ENCODE measurements around the gene MRPL36. TPM values are rescaled to one million over a fixed set of nuclear protein-coding genes. Genes with fewer than 3 reads are reported as not detected.

The MRPL36 gene
- total RNA-seq, 1 experiment from 2014 or later = 61.2 TPM

DNA sequence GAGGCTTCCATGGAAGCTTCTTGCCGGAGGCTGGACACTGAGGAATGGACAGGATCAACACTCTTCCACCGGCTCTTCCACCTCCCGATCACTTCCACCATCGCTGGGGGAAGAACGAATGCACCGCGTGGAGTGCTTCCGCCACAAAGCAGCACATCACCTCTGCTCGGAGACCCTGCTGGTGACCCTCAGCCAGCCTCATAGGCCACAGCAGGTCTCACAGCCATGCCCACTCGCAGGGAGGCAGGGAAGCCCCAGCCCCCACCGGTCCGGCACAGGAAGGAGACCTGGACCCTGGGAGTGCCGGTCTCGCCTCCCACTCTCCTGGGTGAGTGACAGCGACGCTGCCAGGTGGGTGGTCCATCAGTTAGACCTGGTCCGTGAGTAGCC is 4.7 kb downstream of the MRPL36 start (continued):
- TF ChIP-seq, protein P1, sequence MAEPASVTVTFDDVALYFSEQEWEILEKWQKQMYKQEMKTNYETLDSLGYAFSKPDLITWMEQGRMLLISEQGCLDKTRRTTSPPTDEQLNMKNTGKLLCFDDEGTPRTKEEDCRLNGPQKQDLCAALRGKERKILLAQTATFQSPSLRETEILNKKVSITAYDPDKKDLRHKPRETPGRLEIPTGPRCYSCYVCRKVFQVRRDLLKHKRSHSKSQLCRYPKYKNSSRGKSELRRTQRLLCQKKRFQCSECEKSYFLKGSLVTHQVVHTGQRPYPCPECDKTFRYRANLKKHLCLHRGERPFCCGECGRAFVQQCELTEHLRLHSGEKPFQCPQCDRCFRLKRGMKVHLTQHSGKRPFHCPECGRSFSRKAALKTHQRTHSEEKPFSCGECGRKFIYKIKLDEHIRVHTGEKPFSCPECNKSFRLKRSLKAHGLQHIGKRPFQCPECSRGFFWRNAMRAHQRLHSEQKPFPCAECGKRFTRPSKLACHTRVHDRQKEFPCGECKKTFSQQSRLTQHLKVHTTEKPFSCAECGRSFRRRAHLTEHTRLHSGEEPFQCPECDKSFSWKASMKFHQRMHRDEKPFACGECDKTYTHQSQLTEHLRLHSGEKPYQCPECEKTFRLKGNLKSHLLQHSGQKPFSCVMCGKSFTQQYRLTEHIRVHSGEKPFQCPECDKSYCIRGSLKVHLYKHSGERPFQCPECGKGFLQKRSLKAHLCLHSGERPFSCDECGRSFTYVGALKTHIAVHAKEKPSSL (CRISPR knock-in tag; conservative IDR thresholded peaks at IDR 0.05) = no peak
- TF ChIP-seq TEAD1 (CRISPR knock-in tag; IDR thresholded peaks at IDR 0.05) = no peak

DNA sequence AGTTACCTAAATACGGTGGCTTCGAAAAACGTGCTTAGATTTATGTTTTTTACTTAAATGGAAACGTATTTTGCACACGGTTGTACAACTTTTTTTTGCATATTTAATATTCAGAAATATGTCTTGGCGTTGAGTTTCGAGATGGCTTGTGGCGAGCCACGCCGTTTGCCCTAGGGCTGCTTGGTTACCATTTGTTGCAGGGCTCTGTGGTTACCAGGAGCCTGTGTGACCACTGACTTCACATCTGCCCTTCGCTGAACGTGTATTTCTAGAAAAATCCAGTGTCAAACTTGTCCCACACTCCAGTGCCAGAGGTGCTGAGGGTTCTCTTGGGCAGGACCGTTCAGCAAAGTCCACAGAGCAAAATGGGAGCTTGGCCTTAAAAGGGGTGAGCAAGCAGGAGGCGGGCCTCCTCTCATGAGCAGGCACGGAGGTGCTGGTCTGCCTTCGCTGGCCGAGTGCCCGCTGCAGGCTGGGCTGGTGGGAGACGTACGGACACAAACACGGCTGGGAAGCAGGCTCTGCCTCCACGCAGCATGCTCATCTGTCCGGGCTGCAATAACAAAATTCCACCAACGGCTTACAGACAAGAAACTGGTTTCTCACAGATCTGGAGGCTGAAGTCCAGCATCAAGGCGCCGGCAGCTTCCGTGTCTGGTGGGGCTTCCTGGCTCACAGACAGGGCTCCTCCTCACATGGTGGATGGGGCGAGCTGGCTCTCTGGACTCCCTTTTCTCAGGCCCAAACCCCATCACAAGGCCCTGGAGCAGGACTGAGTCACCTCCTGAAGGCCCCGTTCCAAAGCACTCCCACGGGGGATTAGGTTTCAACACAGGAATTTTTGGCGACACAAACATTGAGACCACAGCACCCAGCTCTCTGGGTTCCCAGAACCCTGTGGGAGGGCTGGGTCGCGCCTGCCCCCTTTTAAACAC is 5.4 kb downstream of the MRPL36 start:
- Mint-ChIP-seq H3K27ac (peak overlapping the region; percentile 32; the same call in 1 of the 2 replicates), H3K4me1 (peaks cover 30% of the 10 kb centered on the region), H3K27me3 (ENCODE audit: low read depth) (no peaks in the 10 kb centered on the region), H3K36me3 (peaks cover 20% of the 10 kb centered on the region), H3K9me3 (no peaks in the 10 kb centered on the region), H3K4me3 (no peak overlapping the region)
- POLR2A ChIA-PET = no interaction called here
- CTCF ChIA-PET = no interaction called here
- ATAC-seq = no peak
- no peak for DNase-seq (ENCODE audit: low spot score)
- TF ChIP-seq, protein P2, sequence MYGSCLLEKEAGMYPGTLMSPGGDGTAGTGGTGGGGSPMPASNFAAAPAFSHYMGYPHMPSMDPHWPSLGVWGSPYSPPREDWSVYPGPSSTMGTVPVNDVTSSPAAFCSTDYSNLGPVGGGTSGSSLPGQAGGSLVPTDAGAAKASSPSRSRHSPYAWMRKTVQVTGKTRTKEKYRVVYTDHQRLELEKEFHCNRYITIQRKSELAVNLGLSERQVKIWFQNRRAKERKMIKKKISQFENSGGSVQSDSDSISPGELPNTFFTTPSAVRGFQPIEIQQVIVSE (CRISPR knock-in tag; IDR thresholded peaks at IDR 0.05; ENCODE audit: borderline replicate concordance) = no peak
- no peak for TF ChIP-seq GABPB1 (CRISPR knock-in tag; IDR thresholded peaks at IDR 0.05)
- TF ChIP-seq ZNF219 (CRISPR knock-in tag; IDR thresholded peaks at IDR 0.05; ENCODE audit: borderline replicate concordance) = no peak
- TF ChIP-seq ZNF416 (CRISPR knock-in tag; IDR thresholded peaks at IDR 0.05) = no peak
- TF ChIP-seq SP1 (CRISPR knock-in tag; conservative IDR thresholded peaks at IDR 0.05) = no peak
- TF ChIP-seq, protein P3, sequence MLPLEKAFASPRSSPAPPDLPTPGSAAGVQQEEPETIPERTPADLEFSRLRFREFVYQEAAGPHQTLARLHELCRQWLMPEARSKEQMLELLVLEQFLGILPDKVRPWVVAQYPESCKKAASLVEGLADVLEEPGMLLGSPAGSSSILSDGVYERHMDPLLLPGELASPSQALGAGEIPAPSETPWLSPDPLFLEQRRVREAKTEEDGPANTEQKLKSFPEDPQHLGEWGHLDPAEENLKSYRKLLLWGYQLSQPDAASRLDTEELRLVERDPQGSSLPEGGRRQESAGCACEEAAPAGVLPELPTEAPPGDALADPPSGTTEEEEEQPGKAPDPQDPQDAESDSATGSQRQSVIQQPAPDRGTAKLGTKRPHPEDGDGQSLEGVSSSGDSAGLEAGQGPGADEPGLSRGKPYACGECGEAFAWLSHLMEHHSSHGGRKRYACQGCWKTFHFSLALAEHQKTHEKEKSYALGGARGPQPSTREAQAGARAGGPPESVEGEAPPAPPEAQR (CRISPR knock-in tag; IDR thresholded peaks at IDR 0.05) = no peak
- TF ChIP-seq, protein P4, sequence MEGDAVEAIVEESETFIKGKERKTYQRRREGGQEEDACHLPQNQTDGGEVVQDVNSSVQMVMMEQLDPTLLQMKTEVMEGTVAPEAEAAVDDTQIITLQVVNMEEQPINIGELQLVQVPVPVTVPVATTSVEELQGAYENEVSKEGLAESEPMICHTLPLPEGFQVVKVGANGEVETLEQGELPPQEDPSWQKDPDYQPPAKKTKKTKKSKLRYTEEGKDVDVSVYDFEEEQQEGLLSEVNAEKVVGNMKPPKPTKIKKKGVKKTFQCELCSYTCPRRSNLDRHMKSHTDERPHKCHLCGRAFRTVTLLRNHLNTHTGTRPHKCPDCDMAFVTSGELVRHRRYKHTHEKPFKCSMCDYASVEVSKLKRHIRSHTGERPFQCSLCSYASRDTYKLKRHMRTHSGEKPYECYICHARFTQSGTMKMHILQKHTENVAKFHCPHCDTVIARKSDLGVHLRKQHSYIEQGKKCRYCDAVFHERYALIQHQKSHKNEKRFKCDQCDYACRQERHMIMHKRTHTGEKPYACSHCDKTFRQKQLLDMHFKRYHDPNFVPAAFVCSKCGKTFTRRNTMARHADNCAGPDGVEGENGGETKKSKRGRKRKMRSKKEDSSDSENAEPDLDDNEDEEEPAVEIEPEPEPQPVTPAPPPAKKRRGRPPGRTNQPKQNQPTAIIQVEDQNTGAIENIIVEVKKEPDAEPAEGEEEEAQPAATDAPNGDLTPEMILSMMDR (IDR thresholded peaks at IDR 0.05) = no peak
- TF ChIP-seq HMGA2 (CRISPR knock-in tag; IDR thresholded peaks at IDR 0.05) = no peak
- no peak for TF ChIP-seq NFE2L1 (CRISPR knock-in tag; IDR thresholded peaks at IDR 0.05)

DNA sequence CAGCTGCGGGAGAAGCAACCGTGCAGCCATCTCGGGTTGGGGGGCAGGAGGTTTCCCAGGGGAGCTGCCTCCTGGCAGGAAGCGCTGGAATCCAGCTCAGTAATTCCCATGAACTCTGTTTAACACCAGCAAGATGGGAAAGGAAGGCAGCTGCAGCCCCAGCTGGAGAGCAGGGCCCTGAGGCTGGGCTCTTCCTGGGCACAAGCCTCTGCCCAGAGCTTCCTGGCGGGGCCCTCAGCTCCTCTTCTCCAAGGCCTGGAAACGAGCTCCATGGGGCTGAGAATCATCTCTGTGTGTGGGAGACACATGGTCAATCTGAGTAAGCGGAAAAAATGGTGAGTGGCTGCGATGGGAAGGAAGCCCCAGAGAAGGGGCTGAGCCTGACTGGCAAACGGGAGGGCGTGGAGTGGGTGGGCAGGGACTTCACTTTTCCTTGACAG is 6.3 kb downstream of the MRPL36 start:
- H3K9me3 Mint-ChIP-seq = no peaks in the 10 kb centered on the region
- TF ChIP-seq ZNF671 (CRISPR knock-in tag; IDR thresholded peaks at IDR 0.05) (no peak), FOXP1 (CRISPR knock-in tag; IDR thresholded peaks at IDR 0.05; ENCODE audit: borderline replicate concordance) (no peak), ZNF317 (CRISPR knock-in tag; IDR thresholded peaks at IDR 0.05; ENCODE audit: borderline replicate concordance, low read depth) (no peak), GABPB1 (CRISPR knock-in tag; IDR thresholded peaks at IDR 0.05) (no peak), CBFB (CRISPR knock-in tag; IDR thresholded peaks at IDR 0.05; ENCODE audit: low read depth) (no peak), RELA (CRISPR knock-in tag; IDR thresholded peaks at IDR 0.05; ENCODE audit: borderline replicate concordance) (no peak)
- TF ChIP-seq, protein P5, sequence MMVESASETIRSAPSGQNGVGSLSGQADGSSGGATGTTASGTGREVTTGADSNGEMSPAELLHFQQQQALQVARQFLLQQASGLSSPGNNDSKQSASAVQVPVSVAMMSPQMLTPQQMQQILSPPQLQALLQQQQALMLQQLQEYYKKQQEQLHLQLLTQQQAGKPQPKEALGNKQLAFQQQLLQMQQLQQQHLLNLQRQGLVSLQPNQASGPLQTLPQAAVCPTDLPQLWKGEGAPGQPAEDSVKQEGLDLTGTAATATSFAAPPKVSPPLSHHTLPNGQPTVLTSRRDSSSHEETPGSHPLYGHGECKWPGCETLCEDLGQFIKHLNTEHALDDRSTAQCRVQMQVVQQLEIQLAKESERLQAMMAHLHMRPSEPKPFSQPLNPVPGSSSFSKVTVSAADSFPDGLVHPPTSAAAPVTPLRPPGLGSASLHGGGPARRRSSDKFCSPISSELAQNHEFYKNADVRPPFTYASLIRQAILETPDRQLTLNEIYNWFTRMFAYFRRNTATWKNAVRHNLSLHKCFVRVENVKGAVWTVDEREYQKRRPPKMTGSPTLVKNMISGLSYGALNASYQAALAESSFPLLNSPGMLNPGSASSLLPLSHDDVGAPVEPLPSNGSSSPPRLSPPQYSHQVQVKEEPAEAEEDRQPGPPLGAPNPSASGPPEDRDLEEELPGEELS (CRISPR knock-in tag; IDR thresholded peaks at IDR 0.05) = no peak
- TF ChIP-seq, protein P6, sequence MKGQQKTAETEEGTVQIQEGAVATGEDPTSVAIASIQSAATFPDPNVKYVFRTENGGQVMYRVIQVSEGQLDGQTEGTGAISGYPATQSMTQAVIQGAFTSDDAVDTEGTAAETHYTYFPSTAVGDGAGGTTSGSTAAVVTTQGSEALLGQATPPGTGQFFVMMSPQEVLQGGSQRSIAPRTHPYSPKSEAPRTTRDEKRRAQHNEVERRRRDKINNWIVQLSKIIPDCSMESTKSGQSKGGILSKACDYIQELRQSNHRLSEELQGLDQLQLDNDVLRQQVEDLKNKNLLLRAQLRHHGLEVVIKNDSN (CRISPR knock-in tag; IDR thresholded peaks at IDR 0.05) = no peak
- TF ChIP-seq, protein P7, sequence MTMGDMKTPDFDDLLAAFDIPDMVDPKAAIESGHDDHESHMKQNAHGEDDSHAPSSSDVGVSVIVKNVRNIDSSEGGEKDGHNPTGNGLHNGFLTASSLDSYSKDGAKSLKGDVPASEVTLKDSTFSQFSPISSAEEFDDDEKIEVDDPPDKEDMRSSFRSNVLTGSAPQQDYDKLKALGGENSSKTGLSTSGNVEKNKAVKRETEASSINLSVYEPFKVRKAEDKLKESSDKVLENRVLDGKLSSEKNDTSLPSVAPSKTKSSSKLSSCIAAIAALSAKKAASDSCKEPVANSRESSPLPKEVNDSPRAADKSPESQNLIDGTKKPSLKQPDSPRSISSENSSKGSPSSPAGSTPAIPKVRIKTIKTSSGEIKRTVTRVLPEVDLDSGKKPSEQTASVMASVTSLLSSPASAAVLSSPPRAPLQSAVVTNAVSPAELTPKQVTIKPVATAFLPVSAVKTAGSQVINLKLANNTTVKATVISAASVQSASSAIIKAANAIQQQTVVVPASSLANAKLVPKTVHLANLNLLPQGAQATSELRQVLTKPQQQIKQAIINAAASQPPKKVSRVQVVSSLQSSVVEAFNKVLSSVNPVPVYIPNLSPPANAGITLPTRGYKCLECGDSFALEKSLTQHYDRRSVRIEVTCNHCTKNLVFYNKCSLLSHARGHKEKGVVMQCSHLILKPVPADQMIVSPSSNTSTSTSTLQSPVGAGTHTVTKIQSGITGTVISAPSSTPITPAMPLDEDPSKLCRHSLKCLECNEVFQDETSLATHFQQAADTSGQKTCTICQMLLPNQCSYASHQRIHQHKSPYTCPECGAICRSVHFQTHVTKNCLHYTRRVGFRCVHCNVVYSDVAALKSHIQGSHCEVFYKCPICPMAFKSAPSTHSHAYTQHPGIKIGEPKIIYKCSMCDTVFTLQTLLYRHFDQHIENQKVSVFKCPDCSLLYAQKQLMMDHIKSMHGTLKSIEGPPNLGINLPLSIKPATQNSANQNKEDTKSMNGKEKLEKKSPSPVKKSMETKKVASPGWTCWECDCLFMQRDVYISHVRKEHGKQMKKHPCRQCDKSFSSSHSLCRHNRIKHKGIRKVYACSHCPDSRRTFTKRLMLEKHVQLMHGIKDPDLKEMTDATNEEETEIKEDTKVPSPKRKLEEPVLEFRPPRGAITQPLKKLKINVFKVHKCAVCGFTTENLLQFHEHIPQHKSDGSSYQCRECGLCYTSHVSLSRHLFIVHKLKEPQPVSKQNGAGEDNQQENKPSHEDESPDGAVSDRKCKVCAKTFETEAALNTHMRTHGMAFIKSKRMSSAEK (CRISPR knock-in tag; IDR thresholded peaks at IDR 0.05; ENCODE audit: borderline replicate concordance) = no peak

More for the DNA sequence above, 6.3 kb downstream of the MRPL36 start:
- Mint-ChIP-seq H3K27me3 (ENCODE audit: low read depth) (no peaks in the 10 kb centered on the region), H3K4me1 (peaks cover 34% of the 10 kb centered on the region), H3K27ac (no peak overlapping the region; the same call in 1 of the 2 replicates), H3K4me3 (no peak overlapping the region), H3K36me3 (peaks cover 16% of the 10 kb centered on the region)
- ChIA-PET POLR2A (no interaction called here), CTCF (interaction anchor here (1.0 kb wide), 1 partner anchor 30 kb away, joined by 3 read pairs; no protein-coding TSS in a partner anchor)
- ATAC-seq = no peak
- no peak for DNase-seq (ENCODE audit: low spot score)
